NCI-H526 (cell line): ENCODE results near the gene PCSK9.

Experiments
- DNase-seq, 2 experiments: peaks; one replicate each; lab custom pipeline; 2025; lab: John Stamatoyannopoulos, UW

Gene PCSK9

DNA sequence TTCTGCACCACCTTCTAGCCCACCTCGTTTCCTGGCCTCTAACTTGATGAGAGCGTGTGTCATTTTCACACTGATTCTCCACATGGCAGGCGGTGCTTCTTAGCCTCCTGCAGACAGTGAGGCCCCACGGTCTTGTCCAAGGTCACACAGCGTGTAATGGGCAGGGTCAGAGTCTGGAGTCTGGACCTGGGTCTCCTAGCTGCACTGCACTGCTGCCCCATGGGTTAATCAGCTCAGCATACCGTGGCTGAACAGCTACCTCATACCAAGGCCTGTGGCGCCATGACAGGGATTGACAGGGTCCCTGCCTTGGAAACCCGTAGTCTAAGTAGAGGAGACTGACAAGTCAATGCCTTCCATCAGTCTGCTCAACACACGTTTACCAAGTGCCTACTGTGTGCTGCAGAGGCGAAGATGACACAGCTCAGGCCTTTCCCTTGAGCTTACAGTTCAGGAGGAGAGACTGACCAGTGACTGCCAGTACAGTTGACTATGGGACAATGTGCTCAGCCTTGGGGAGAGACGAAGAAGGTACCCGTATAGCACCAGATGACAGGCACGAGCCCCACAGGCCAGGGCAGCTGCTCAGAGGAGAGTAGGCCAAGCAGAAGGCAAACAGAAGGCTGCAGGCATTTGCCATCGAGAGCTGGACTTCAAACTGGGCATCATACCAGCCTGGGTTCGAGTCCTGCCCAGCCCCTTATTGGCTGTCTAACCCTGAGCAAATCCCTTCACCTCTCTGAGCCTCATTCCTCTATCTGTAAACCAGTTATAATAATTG lies 5.5 kb downstream of the PCSK9 start:
- no peak for DNase-seq

DNA sequence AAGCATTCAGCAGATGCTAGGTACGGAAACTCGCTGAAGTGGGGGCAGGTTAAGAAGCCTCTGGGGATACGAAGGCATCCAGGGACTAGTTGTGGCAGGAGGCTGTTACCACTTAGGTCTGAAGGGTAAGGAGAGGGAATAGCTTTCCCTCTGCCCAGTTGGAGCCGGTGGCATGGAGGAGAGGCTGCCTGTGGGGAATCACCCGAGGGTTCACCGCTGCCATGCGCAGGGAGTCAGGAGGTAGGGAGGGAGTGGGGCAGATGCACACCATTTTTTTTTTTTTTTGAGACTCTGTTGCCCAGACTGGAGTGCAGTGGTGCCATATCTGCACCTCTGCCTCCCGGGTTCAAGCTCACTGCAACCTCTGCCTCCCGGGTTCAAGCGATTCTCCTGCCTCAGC lies 6.1 kb downstream of the PCSK9 start:
- DNase-seq, result no peak

GRCh38 chr1:55046871-55047270 lies 7.5 kb downstream of the PCSK9 start:
- DNase-seq, result no peak

GRCh38 chr1:55047611-55048010 lies 8.3 kb downstream of the PCSK9 start:
- no peak for DNase-seq

- no peak for DNase-seq
Measured at GRCh38 chr1:55048453-55049270, 9.3 kb downstream of the PCSK9 start.

GRCh38 chr1:55049271-55049913 lies 10.0 kb downstream of the PCSK9 start:
- no peak for DNase-seq

- no peak for DNase-seq
Measured at GRCh38 chr1:55049914-55050278, 10.5 kb downstream of the PCSK9 start.

GRCh38 chr1:55050283-55050682 lies 10.9 kb downstream of the PCSK9 start:
- no peak for DNase-seq

DNA sequence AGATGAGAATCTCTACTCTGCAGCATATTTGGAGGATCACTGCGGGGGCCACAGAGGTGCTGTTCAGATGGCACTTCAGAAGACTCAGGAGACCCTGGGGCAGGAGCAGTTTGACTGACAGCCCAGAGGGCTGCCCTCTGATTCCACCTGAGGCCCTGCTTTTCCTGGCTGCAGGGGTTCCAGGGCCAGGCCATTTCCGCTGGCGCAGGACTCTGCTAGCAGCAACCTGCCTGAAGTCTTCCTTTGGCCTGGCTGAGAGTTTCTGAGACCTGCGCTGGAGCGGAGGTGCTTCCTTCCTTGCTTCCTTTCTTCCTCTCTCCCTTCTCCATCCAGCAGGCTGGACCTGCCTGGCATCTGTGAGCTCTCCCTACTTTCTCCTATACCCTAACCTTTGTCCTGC lies 11.8 kb downstream of the PCSK9 start:
- no peak for DNase-seq

GRCh38 chr1:55051621-55052020 lies 12.3 kb downstream of the PCSK9 start:
- no peak for DNase-seq

- DNase-seq, result no peak
Measured at GRCh38 chr1:55052221-55053142, 13.1 kb downstream of the PCSK9 start.

GRCh38 chr1:55053265-55053954 lies 14.1 kb downstream of the PCSK9 start:
- DNase-seq, result no peak

- DNase-seq, result no peak
Measured at GRCh38 chr1:55054396-55054795, 15.0 kb downstream of the PCSK9 start.

GRCh38 chr1:55055084-55055882 lies 15.9 kb downstream of the PCSK9 start:
- no peak for DNase-seq

GRCh38 chr1:55055951-55056631 lies 16.7 kb downstream of the PCSK9 start:
- DNase-seq, result no peak

GRCh38 chr1:55056632-55056992 lies 17.3 kb downstream of the PCSK9 start:
- DNase-seq, result no peak

DNA sequence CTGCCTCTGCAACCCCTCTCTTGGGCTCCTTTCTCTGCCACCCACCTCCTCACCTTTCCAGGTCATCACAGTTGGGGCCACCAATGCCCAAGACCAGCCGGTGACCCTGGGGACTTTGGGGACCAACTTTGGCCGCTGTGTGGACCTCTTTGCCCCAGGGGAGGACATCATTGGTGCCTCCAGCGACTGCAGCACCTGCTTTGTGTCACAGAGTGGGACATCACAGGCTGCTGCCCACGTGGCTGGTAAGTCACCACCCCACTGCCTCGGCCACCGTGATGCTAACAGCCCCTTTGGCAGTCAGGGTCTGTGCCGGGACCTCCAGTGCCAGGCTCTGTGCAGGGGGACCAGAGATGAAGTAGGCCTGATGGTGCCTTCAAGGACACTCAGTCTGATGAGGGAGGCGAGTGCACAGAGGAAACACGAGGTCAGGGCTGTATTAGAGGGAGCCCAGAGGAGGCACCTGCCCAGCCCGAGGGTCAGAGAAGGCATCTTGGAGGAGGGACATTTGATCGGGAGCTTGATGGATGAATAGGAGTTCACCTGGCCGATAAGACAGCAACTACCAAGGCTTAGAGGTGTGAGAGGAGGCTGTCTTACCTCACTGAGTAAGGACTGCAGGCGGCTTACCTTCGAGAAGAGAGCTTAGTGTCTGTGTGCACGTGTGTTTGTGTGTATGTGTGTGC lies 18.1 kb downstream of the PCSK9 start:
- DNase-seq, result no peak

DNA sequence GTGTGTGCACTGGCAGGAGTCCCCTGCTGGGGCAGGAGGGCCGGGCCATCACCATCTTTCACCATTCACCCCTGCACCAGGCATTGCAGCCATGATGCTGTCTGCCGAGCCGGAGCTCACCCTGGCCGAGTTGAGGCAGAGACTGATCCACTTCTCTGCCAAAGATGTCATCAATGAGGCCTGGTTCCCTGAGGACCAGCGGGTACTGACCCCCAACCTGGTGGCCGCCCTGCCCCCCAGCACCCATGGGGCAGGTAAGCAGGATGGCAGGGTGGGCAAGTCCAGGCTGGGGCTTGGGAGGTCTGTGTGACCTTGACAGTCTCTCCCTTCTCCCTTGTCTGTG lies 18.6 kb downstream of the PCSK9 start:
- no peak for DNase-seq
